Upper lobe of right lung (tissue), 1 donor: ENCODE measurements around the gene ESRRG. TPM values are rescaled to one million over a fixed set of nuclear protein-coding genes. Genes with fewer than 3 reads are reported as not detected.
"Not testable (repeated sequence)": the region's sequence is repeated elsewhere in the genome, so short reads cannot be mapped to it uniquely, and the experiment has no call there.

Experiments
- ATAC-seq: fragments of 200-7000 bp; cut with Tn5 transposase; one replicate; pipeline ENCODE4 v1.9.1; 2020; ENCODE audit warnings: mild to moderate bottlenecking, moderate library complexity
- DNase-seq: peaks from one replicate; pipeline ENCODE4 v3.0.0-alpha.2; 2020
- H3K27ac ChIP-seq: fragments of 200-600 bp; one replicate; pipeline ENCODE4 v1.8.0; 2022
- H3K27me3 ChIP-seq: fragments of 200-600 bp; one replicate; pipeline ENCODE4 v1.8.0; 2022; ENCODE audit warnings: mild to moderate bottlenecking
- H3K36me3 ChIP-seq: fragments of 200-600 bp; one replicate; pipeline ENCODE4 v1.8.0; 2022
- H3K4me1 ChIP-seq: fragments of 200-600 bp; one replicate; pipeline ENCODE4 v1.8.0; 2022
- H3K4me3 ChIP-seq: fragments of 200-600 bp; one replicate; pipeline ENCODE4 v1.8.0; 2022; ENCODE audit warnings: mild to moderate bottlenecking
- H3K9me3 ChIP-seq: fragments of 200-600 bp; one replicate; pipeline ENCODE4 v1.8.0; 2022
- CTCF ChIP-seq: fragments of 200-600 bp; IDR thresholded peaks from one replicate; pipeline ENCODE4 v1.8.0; 2022; ENCODE audit warnings: antibody characterized with exemption
- intact Hi-C: fragments of 100-400 bp; cut with DNase I; formaldehyde crosslinking; loops from one replicate; pipeline ENCODE4 v1.11.0; 2022
- total RNA-seq: library from RNA; stranded (reverse); fragmentation: NEBNext Ultra II Directional; extraction: Animal tissue kit (Norgen Biotek cat#: 25700); gene quantifications from one replicate; pipeline ENCODE4 v1.2.1, GENCODE V29; 2021
- donor health status: DM: no; HTN: yes; CAD: no; lungs with severe emphysema.

The ESRRG gene
- total RNA-seq, 1 donor from 2014 or later = 0.29 TPM

- Histone ChIP-seq H3K4me3 (no peak overlapping the region), H3K9me3 (no peaks in the 10 kb centered on the region), H3K4me1 (peaks cover 8% of the 10 kb centered on the region), H3K27ac (no peak overlapping the region), H3K27me3 (peaks cover 30% of the 10 kb centered on the region), H3K36me3 (no peaks in the 10 kb centered on the region)
- TF ChIP-seq CTCF = no peak
- intact Hi-C loops = no loop called here
- DNase-seq = no peak
- ATAC-seq = no peak
These were observed 2.2 kb downstream of the ESRRG start for GRCh38 chr1:216721062-216721461.

- no peaks in the 10 kb centered on the region for H3K36me3 ChIP-seq
- H3K4me3 ChIP-seq = no peak overlapping the region
- intact Hi-C loops = no loop called here
- no peaks in the 10 kb centered on the region for H3K9me3 ChIP-seq
- H3K27ac ChIP-seq = no peak overlapping the region
- no peaks in the 10 kb centered on the region for H3K4me1 ChIP-seq
- no peak for DNase-seq
- no peak for ATAC-seq
- peaks cover 6% of the 10 kb centered on the region for H3K27me3 ChIP-seq
- no peak for TF ChIP-seq CTCF
These were observed 11.5 kb downstream of the ESRRG start for GRCh38 chr1:216711712-216712111.

- TF ChIP-seq CTCF = no peak
- intact Hi-C loops = no loop called here
- ATAC-seq (no peak), DNase-seq (no peak)
- H3K4me3 ChIP-seq = no peak overlapping the region
- H3K4me1 ChIP-seq = no peaks in the 10 kb centered on the region
- H3K36me3 ChIP-seq = no peaks in the 10 kb centered on the region
- peaks cover 6% of the 10 kb centered on the region for H3K27me3 ChIP-seq
- no peak overlapping the region for H3K27ac ChIP-seq
- no peaks in the 10 kb centered on the region for H3K9me3 ChIP-seq
These were observed 12.5 kb downstream of the ESRRG start for GRCh38 chr1:216710598-216711333.

GRCh38 chr1:216710055-216710454, 13.2 kb downstream of the ESRRG start:
- Histone ChIP-seq H3K27ac (no peak overlapping the region), H3K36me3 (no peaks in the 10 kb centered on the region), H3K9me3 (no peaks in the 10 kb centered on the region), H3K4me3 (no peak overlapping the region), H3K27me3 (peaks cover 3% of the 10 kb centered on the region), H3K4me1 (no peaks in the 10 kb centered on the region)
- no peak for ATAC-seq
- no peak for TF ChIP-seq CTCF
- intact Hi-C loops = no loop called here
- no peak for DNase-seq

- Histone ChIP-seq H3K36me3 (no peaks in the 10 kb centered on the region), H3K27me3 (no peaks in the 10 kb centered on the region), H3K4me1 (no peaks in the 10 kb centered on the region), H3K9me3 (no peaks in the 10 kb centered on the region), H3K4me3 (no peak overlapping the region), H3K27ac (no peak overlapping the region)
- no peak for ATAC-seq
- no peak for TF ChIP-seq CTCF
- no peak for DNase-seq
- intact Hi-C loops = no loop called here
These were observed 17.6 kb downstream of the ESRRG start for GRCh38 chr1:216705676-216706075.

GRCh38 chr1:216704065-216704464, 19.2 kb downstream of the ESRRG start:
- intact Hi-C loops, H3K27me3 ChIP-seq, H3K27ac ChIP-seq, DNase-seq, H3K4me1 ChIP-seq, H3K36me3 ChIP-seq, ATAC-seq, H3K4me3 ChIP-seq, H3K9me3 ChIP-seq: not testable (repeated sequence)
